ENCODE measurements around the gene GDPD4. TPM values are rescaled to one million over a fixed set of nuclear protein-coding genes. Genes with fewer than 3 reads are reported as not detected.

GDPD4 gene
- total and polyA plus RNA-seq, 2 of the 4 experiments (the other 2 are of a cell fraction) = not detected

GRCh38 chr11:77209663-77210062 is 91.8 kb downstream of the GDPD4 start:
- no peak overlapping the region for H3K4me3 ChIP-seq (ENCODE audit: insufficient read depth, low read depth, low read length)
- intact Hi-C loops (cut with micrococcal nuclease) = no loop called here

More at GRCh38 chr11:77209663-77210062, 91.8 kb downstream of the GDPD4 start:
- Histone ChIP-seq H3K14ac (replicated peaks; ENCODE audit: low read depth, low read length) (no peak overlapping the region), H2BK5ac (ENCODE audit: low read depth, low read length, poor library complexity, severe bottlenecking) (no peak overlapping the region), H3K36me3 (ENCODE audit: control insufficient read depth, insufficient read depth, low read length) (no peaks in the 10 kb centered on the region), H2AK5ac (ENCODE audit: low read depth, low read length) (no peak overlapping the region; the same call in 1 of the 2 replicates), H2AK9ac (replicated peaks; ENCODE audit: low read depth, low read length, poor library complexity) (no peak overlapping the region), H3K4me2 (ENCODE audit: low read depth, low read length) (no peak overlapping the region), H3K9me3 (ENCODE audit: control insufficient read depth, insufficient read depth, low read length) (no peaks in the 10 kb centered on the region), H4K20me1 (ENCODE audit: insufficient read depth, low read length) (no peaks in the 10 kb centered on the region), H3K27ac (ENCODE audit: insufficient read depth, low read length) (no peak overlapping the region), H2AFZ (replicated peaks; ENCODE audit: low read length, poor library complexity) (no peak overlapping the region), H4K5ac (ENCODE audit: low read depth, low read length) (no peak overlapping the region), H3K4ac (ENCODE audit: low read depth, low read length) (no peak overlapping the region), H4K91ac (ENCODE audit: insufficient read depth, low read depth, low read length) (no peak overlapping the region), H2BK15ac (ENCODE audit: low read depth, low read length) (no peak overlapping the region), H3K9me1 (ENCODE audit: insufficient read depth, low read length) (no peaks in the 10 kb centered on the region), H3K56ac (ENCODE audit: extremely low read depth, insufficient read depth, low read length) (no peak overlapping the region; the same call in 1 of the 2 replicates), H4K8ac (ENCODE audit: low read depth in 2 of 2, low read length in 2 of 2) (no peak overlapping the region), H3K9ac (ENCODE audit: low read depth, low read length) (no peak overlapping the region), H2BK20ac (ENCODE audit: low read depth, low read length) (no peak overlapping the region), H3K79me1 (ENCODE audit: low read depth in 1 of 2, low read length in 2 of 2) (no peaks in the 10 kb centered on the region), H3K18ac (ENCODE audit: low read depth, low read length) (no peak overlapping the region), H2BK120ac (ENCODE audit: low read depth, low read length) (no peak overlapping the region), H3K4me1 (ENCODE audit: control insufficient read depth, insufficient read depth, low read length) (no peaks in the 10 kb centered on the region), H3K23ac (ENCODE audit: low read depth, low read length) (no peak overlapping the region), H3K27me3 (ENCODE audit: control insufficient read depth, insufficient read depth, low read length) (peaks cover 18% of the 10 kb centered on the region)
- WGBS, 2 experiments (ENCODE audit: extremely low coverage in 2 of 2, insufficient read length in 1 of 2) = no CpG with 5 or more reads among the region's 4 CpGs
- in situ Hi-C loops (cut with MboI; ENCODE audit: low sequenced_read_pairs) = no loop called here
- ChIA-PET POLR2A (ENCODE audit: unreplicated experiment) (no interaction called here), CTCF (no interaction called here)
- BruUV-seq (replicated peaks) = no TSS peak
- TF ChIP-seq CEBPB (IDR thresholded peaks at IDR 0.05; ENCODE audit: low read depth, low read length) (no peak), RCOR1 (IDR thresholded peaks at IDR 0.05; ENCODE audit: insufficient replicate concordance, low read length) (no peak), RFX5 (IDR thresholded peaks at IDR 0.05; ENCODE audit: low read depth, low read length) (no peak), NFE2L2 (IDR thresholded peaks at IDR 0.05; ENCODE audit: low read depth, low read length) (no peak), BHLHE40 (IDR thresholded peaks at IDR 0.05; ENCODE audit: low read depth, low read length) (no peak), POLR2A (IDR thresholded peaks at IDR 0.05; ENCODE audit: low read depth, low read length) (no peak), ELK1 (IDR thresholded peaks at IDR 0.05; ENCODE audit: borderline replicate concordance, low read depth, low read length) (no peak), MAFK (IDR thresholded peaks at IDR 0.05; ENCODE audit: low read depth, low read length) (no peak), FOS (IDR thresholded peaks at IDR 0.05; ENCODE audit: low read depth, low read length) (no peak), CHD1 (IDR thresholded peaks at IDR 0.05; ENCODE audit: low read depth, low read length) (no peak), CTCF (conservative IDR thresholded peaks at IDR 0.05; ENCODE audit: low read depth, low read length) (no peak), RAD21 (IDR thresholded peaks at IDR 0.05; ENCODE audit: low read length) (no peak), SMC3 (IDR thresholded peaks at IDR 0.05; ENCODE audit: low read depth, low read length) (no peak), MXI1 (IDR thresholded peaks at IDR 0.05; ENCODE audit: borderline replicate concordance, low read depth, low read length) (no peak), USF2 (IDR thresholded peaks at IDR 0.05; ENCODE audit: low read depth, low read length) (no peak)
- ATAC-seq (ENCODE audit: low read depth) (no peak), DNase-seq (no peak)
- dilution Hi-C loops (cut with HindIII; ENCODE audit: low sequenced_read_pairs, unreplicated experiment) = no loop called here
